ENCODE data around the gene ATG10. TPM values are rescaled to one million over a fixed set of nuclear protein-coding genes. Genes with fewer than 3 reads are reported as not detected.
"Not testable (repeated sequence)": the region's sequence is repeated elsewhere in the genome, so short reads cannot be mapped to it uniquely, and the experiment has no call there.

Gene ATG10
- total RNA-seq, 1 donor from 2014 or later, result 14.8 TPM

DNA sequence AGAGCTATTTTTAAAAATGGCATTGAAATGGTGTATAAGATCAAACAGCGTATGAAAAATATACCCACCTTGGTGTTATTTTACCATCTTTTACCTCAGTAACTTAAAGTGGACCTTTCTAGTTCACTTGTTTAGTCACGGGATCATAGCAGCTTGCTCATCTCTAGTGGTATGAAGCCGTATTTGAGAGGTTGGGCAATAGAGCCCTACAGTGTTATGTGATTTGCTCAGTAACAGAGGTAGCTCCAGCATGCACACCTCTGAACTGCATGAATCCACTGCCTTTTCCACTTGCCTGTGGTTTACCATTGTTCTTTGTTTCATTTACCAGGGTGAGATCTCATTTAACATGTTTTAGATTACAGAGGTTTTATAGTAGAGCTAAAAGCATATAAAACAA is 134.4 kb downstream of the ATG10 start:
- Mint-ChIP-seq H3K4me3 (no peak overlapping the region), H3K27ac (no peak overlapping the region), H3K9me3 (no peaks in the 10 kb centered on the region), H3K36me3 (no peaks in the 10 kb centered on the region), H3K27me3 (ENCODE audit: low read depth) (no peaks in the 10 kb centered on the region), H3K4me1 (peaks cover 15% of the 10 kb centered on the region)
- TF ChIP-seq, protein P1, sequence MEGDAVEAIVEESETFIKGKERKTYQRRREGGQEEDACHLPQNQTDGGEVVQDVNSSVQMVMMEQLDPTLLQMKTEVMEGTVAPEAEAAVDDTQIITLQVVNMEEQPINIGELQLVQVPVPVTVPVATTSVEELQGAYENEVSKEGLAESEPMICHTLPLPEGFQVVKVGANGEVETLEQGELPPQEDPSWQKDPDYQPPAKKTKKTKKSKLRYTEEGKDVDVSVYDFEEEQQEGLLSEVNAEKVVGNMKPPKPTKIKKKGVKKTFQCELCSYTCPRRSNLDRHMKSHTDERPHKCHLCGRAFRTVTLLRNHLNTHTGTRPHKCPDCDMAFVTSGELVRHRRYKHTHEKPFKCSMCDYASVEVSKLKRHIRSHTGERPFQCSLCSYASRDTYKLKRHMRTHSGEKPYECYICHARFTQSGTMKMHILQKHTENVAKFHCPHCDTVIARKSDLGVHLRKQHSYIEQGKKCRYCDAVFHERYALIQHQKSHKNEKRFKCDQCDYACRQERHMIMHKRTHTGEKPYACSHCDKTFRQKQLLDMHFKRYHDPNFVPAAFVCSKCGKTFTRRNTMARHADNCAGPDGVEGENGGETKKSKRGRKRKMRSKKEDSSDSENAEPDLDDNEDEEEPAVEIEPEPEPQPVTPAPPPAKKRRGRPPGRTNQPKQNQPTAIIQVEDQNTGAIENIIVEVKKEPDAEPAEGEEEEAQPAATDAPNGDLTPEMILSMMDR (IDR thresholded peaks at IDR 0.05; ENCODE audit: unreplicated experiment), result no peak
- DNase-seq (ENCODE audit: low spot score in 2 of 2, unreplicated experiment in 2 of 2), result no peak

DNA sequence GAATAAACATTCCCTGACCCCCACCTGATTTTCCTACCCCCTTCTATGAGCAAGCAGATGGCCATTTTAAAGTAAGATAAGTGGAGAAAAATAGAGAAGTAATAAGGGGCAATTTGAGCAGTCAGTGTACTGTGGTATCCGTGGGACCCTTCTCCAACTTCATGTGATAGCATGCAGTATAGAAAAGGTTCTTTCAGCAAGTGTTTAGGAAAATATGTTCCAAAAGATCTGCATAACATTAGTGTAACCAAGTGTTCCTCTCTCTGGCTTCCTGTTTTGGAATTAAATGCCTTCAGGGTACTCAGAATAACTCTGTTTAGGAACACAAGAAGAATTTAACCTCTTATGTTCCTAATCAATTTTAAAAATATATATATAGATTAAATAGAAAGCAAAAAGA is 134.9 kb downstream of the ATG10 start:
- H3K9me3 Mint-ChIP-seq, result no peaks in the 10 kb centered on the region
- DNase-seq (ENCODE audit: low spot score in 2 of 2, unreplicated experiment in 2 of 2), result no peak
- peaks cover 15% of the 10 kb centered on the region for H3K4me1 Mint-ChIP-seq
- no peaks in the 10 kb centered on the region for H3K36me3 Mint-ChIP-seq
- no peak overlapping the region for H3K27ac Mint-ChIP-seq
- TF ChIP-seq, protein P1 (IDR thresholded peaks at IDR 0.05; ENCODE audit: unreplicated experiment), result no peak
- H3K4me3 Mint-ChIP-seq, result no peak overlapping the region
- H3K27me3 Mint-ChIP-seq (ENCODE audit: low read depth), result no peaks in the 10 kb centered on the region

DNA sequence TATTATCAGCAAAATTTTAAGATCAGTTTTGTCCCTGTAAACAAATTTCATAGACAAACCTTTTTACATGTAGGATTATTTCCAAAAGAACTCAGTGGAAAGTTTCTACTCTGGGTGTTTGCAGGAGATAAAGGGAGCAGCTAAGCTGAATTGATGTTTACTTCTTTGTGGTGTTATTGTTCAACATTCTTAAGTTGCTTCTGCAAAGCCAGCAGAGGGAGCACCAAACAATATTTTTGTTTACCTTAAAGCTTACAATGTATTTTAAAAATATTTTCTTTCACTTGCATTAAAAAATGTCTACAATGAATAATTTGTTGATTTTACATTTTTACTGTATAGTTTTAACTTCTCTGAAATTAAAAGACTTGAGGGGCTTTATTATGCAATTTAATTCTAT is 135.4 kb downstream of the ATG10 start:
- H3K36me3 Mint-ChIP-seq, result no peaks in the 10 kb centered on the region
- no peaks in the 10 kb centered on the region for H3K9me3 Mint-ChIP-seq
- H3K4me1 Mint-ChIP-seq, result peaks cover 15% of the 10 kb centered on the region
- H3K27me3 Mint-ChIP-seq (ENCODE audit: low read depth), result no peaks in the 10 kb centered on the region
- TF ChIP-seq, protein P1 (IDR thresholded peaks at IDR 0.05; ENCODE audit: unreplicated experiment), result peak; percentile 12
- no peak overlapping the region for H3K4me3 Mint-ChIP-seq
- H3K27ac Mint-ChIP-seq, result no peak overlapping the region
- no peak for DNase-seq (ENCODE audit: low spot score in 2 of 2, unreplicated experiment in 2 of 2)

DNA sequence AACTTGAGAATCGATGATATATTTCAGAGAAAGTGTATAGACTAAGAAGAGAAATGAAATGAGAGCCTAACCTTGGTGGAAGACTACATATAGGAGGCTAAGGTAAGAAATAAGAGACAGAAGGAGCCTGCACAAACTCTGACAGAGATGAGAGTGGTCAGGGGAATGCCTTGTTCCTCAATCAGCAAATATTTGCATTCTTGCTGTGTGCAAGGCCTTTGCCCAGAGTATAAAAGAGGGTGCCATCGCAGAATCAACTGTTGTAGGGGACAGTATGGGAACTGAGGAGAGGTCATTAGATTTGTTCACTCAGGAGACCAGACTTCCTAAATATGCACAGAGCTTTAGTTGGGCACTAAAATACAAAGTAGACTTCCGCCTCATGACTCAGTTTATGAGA is 137.2 kb downstream of the ATG10 start:
- TF ChIP-seq, protein P1 (IDR thresholded peaks at IDR 0.05; ENCODE audit: unreplicated experiment), result no peak
- no peak for DNase-seq (ENCODE audit: low spot score in 2 of 2, unreplicated experiment in 2 of 2)
- H3K27ac Mint-ChIP-seq, result no peak overlapping the region
- H3K27me3 Mint-ChIP-seq (ENCODE audit: low read depth), result no peaks in the 10 kb centered on the region
- H3K9me3 Mint-ChIP-seq, result no peaks in the 10 kb centered on the region
- no peaks in the 10 kb centered on the region for H3K36me3 Mint-ChIP-seq
- H3K4me3 Mint-ChIP-seq, result no peak overlapping the region
- peaks cover 15% of the 10 kb centered on the region for H3K4me1 Mint-ChIP-seq

DNA sequence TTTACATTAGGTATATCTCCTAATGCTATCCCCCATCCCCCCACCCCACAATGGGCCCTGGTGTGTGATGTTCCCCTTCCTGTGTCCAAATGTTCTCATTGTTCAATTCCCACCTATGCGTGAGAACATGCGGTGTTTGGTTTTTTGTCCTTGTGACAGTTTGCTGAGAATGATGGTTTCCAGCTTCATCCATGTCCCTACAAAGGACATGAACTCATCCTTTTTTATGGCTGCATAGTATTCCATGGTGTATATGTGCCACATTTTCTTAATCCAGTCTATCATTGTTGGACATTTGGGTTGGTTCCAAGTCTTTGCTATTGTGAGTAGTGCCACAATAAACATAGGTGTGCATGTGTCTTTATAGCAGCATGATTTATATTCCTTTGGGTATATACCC is 138.1 kb downstream of the ATG10 start:
- not testable (repeated sequence) for H3K36me3 Mint-ChIP-seq; H3K4me3 Mint-ChIP-seq; DNase-seq (ENCODE audit: low spot score in 2 of 2, unreplicated experiment in 2 of 2); H3K27me3 Mint-ChIP-seq (ENCODE audit: low read depth); H3K9me3 Mint-ChIP-seq; H3K27ac Mint-ChIP-seq
- H3K4me1 Mint-ChIP-seq, result peaks cover 15% of the 10 kb centered on the region

DNA sequence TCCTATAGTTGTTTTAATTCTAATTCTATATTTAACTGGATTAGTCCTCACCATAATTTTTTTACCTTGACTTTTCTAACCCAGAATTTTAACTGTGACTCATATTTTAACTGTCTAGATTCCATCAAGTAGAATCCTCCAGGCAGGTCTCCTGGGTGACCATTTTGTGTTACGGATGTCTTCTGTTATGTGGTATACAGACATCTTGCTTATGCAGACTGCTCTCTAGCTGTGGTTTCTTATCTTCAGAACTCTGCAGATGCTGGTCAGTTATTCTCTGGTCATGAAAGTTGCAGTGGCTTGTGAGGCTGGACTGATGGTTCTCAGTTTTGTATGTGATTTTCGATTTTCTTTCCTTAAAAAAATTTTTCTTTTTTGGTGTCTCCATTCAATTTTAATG is 139.4 kb downstream of the ATG10 start:
- Mint-ChIP-seq H3K36me3 (no peaks in the 10 kb centered on the region), H3K9me3 (no peaks in the 10 kb centered on the region), H3K27ac (peak overlapping the region; percentile 12), H3K27me3 (ENCODE audit: low read depth) (no peaks in the 10 kb centered on the region), H3K4me1 (peaks cover 9% of the 10 kb centered on the region), H3K4me3 (no peak overlapping the region)
- TF ChIP-seq, protein P1 (IDR thresholded peaks at IDR 0.05; ENCODE audit: unreplicated experiment), result no peak
- DNase-seq (ENCODE audit: low spot score in 2 of 2, unreplicated experiment in 2 of 2), result no peak

All from mesothelial cell of epicardium (in vitro differentiated cells).